ENCODE results near the gene DNAJC1.

- TF ChIP-seq POLR2A (IDR thresholded peaks at IDR 0.05; ENCODE audit: low read depth, low read length): no peak
- TF ChIP-seq TAF1 (IDR thresholded peaks at IDR 0.05; ENCODE audit: borderline replicate concordance, low read depth, low read length): no peak
- TF ChIP-seq POLR2AphosphoS5 (IDR thresholded peaks at IDR 0.05; ENCODE audit: low read depth, low read length): no peak
Measured at GRCh38 chr10:22034333-22034732, 30.8 kb upstream of the DNAJC1 start.

Measured in GM12892 (cell line).